ENCODE results near the gene SLC22A3. TPM values are rescaled to one million over a fixed set of nuclear protein-coding genes. Genes with fewer than 3 reads are reported as not detected.

The SLC22A3 gene
- total and polyA plus RNA-seq, 2 of the 13 experiments (the other 11 are each of a cell fraction or from before 2014, with no cell fraction given), result 12.0 to 31.5 TPM

GRCh38 chr6:160328447-160328846 lies 19.7 kb upstream of the SLC22A3 start:
- Histone ChIP-seq H3K79me2 (ENCODE audit: insufficient read depth, low read length) (no peaks in the 10 kb centered on the region), H3K27ac (ENCODE audit: extremely low read length, insufficient read depth, low read length) (no peak overlapping the region), H3K4me2 (ENCODE audit: low read depth, low read length) (no peak overlapping the region), H3K9ac (ENCODE audit: insufficient read depth, low read depth, low read length) (no peak overlapping the region), H3K4me1 (ENCODE audit: insufficient read depth, low read length) (no peaks in the 10 kb centered on the region), H3K36me3 (replicated peaks in 1 of 2; ENCODE audit: control insufficient read depth in 1 of 2, insufficient read depth in 2 of 2, low read length in 2 of 2) (no peaks in the 10 kb centered on the region), H3K4me3 (replicated peaks in 1 of 3; ENCODE audit: insufficient read depth in 1 of 3, low read depth in 2 of 3, low read length in 3 of 3) (no peak overlapping the region), H3K9me3 (ENCODE audit: low read length) (no peaks in the 10 kb centered on the region), H2AFZ (ENCODE audit: low read length) (no peak overlapping the region), H4K20me1 (ENCODE audit: insufficient read depth, low read length) (no peaks in the 10 kb centered on the region), H3K27me3 (ENCODE audit: control insufficient read depth in 1 of 2, insufficient read depth in 2 of 2, low read length in 2 of 2) (peaks cover 0 to 26% of the 10 kb centered on the region in 2 experiments; a peak in 2 of 5 replicates)
- ATAC-seq, result no peak
- ChIA-PET CTCF (ENCODE audit: low intra/inter-chr PET ratio, low total read pairs) (no interaction called here), POLR2A (no interaction called here)
- 37% methylated on average over 8 of the region's 8 CpGs for WGBS (ENCODE audit: low lambda C conversion rate)
- DNase-seq (ENCODE audit: low spot score), result no peak
- BruUV-seq (replicated peaks), result no TSS peak
- no peak for FAIRE-seq
- in situ Hi-C loops (cut with HindIII; ENCODE audit: extremely low pct_ligation_motif_present, low pct_unique_long_range_greater_than_20kb), result no loop called here
- intact Hi-C loops (cut with micrococcal nuclease; ENCODE audit: unreplicated experiment), result no loop called here
- TF ChIP-seq SALL2 (CRISPR knock-in tag; IDR thresholded peaks at IDR 0.05) (no peak), ONECUT2 (CRISPR knock-in tag; IDR thresholded peaks at IDR 0.05) (no peak), CHD2 (IDR thresholded peaks at IDR 0.05; ENCODE audit: low read depth, low read length) (no peak), ARNT2 (CRISPR knock-in tag; IDR thresholded peaks at IDR 0.05; ENCODE audit: low read depth) (no peak), ZBED4 (CRISPR knock-in tag; IDR thresholded peaks at IDR 0.05; ENCODE audit: borderline replicate concordance) (no peak), HOMEZ (CRISPR knock-in tag; IDR thresholded peaks at IDR 0.05; ENCODE audit: low read depth) (no peak), ARHGAP35 (CRISPR knock-in tag; IDR thresholded peaks at IDR 0.05; ENCODE audit: borderline replicate concordance) (no peak), ATF5 (CRISPR knock-in tag; IDR thresholded peaks at IDR 0.05; ENCODE audit: low read depth) (no peak), ZNF362 (CRISPR knock-in tag; IDR thresholded peaks at IDR 0.05; ENCODE audit: borderline replicate concordance) (no peak), ZNF570 (CRISPR knock-in tag; IDR thresholded peaks at IDR 0.05; ENCODE audit: borderline replicate concordance) (no peak), ZNF512B (CRISPR knock-in tag; IDR thresholded peaks at IDR 0.05; ENCODE audit: borderline replicate concordance) (no peak), ATF7 (IDR thresholded peaks at IDR 0.05) (no peak), ATF7 (CRISPR knock-in tag; IDR thresholded peaks at IDR 0.05) (no peak), CREB3 (CRISPR knock-in tag; IDR thresholded peaks at IDR 0.05) (no peak)

Measured in HepG2 (cell line).